DMS153 treated with DMSO at 0.1 percent for 48 hours (cell line): ENCODE results near the gene ERP27.

Experiments used
- DNase-seq: peaks from one replicate; lab custom pipeline; 2025; ENCODE audit not compliant: unreplicated experiment; lab: John Stamatoyannopoulos, UW

The ERP27 gene

GRCh38 chr12:14938301-14938700, at the start of gene ERP27:
TSS of gene ERP27 (minus strand) at chr12:14938537. CDS start at chr12:14938508, 29 bp downstream.
- DNase-seq = no peak

- DNase-seq = no peak
These were observed 49.7 kb upstream of the ERP27 start for GRCh38 chr12:14988035-14988434.

- no peak for DNase-seq
These were observed 48.1 kb upstream of the ERP27 start for GRCh38 chr12:14986449-14986848.

GRCh38 chr12:14984766-14985285, 46.5 kb upstream of the ERP27 start:
- DNase-seq = no peak

GRCh38 chr12:14984036-14984435, 45.7 kb upstream of the ERP27 start:
- DNase-seq = no peak

- DNase-seq = no peak
These were observed 44.7 kb upstream of the ERP27 start for GRCh38 chr12:14982991-14983390.

- no peak for DNase-seq
These were observed 44.2 kb upstream of the ERP27 start for GRCh38 chr12:14982562-14982961.

GRCh38 chr12:14981049-14981448, 42.7 kb upstream of the ERP27 start:
- DNase-seq = no peak

- DNase-seq = no peak
These were observed 41.1 kb upstream of the ERP27 start for GRCh38 chr12:14979468-14979867.

GRCh38 chr12:14976658-14977057, 38.3 kb upstream of the ERP27 start:
- DNase-seq = no peak

GRCh38 chr12:14975457-14975856, 37.1 kb upstream of the ERP27 start:
- DNase-seq = no peak

- no peak for DNase-seq
These were observed 36.3 kb upstream of the ERP27 start for GRCh38 chr12:14974633-14975032.

- no peak for DNase-seq
These were observed 34.5 kb upstream of the ERP27 start, which contains the start of gene PDE6H for GRCh38 chr12:14972816-14973215. TSS of gene PDE6H (plus strand) at chr12:14973042. CDS start at chr12:14978013, 4,971 bp downstream.

GRCh38 chr12:14970473-14970872, 32.1 kb upstream of the ERP27 start:
- no peak for DNase-seq

- DNase-seq = no peak
These were observed 30.1 kb upstream of the ERP27 start for GRCh38 chr12:14968478-14968877.

- no peak for DNase-seq
These were observed 26.9 kb upstream of the ERP27 start for GRCh38 chr12:14965221-14965620.

- no peak for DNase-seq
These were observed 26.1 kb upstream of the ERP27 start for GRCh38 chr12:14964406-14964805.

GRCh38 chr12:14963520-14963919, 25.2 kb upstream of the ERP27 start:
- DNase-seq = no peak

GRCh38 chr12:14962797-14963196, 24.5 kb upstream of the ERP27 start:
- no peak for DNase-seq

GRCh38 chr12:14962153-14962539, 23.8 kb upstream of the ERP27 start:
- DNase-seq = no peak

- no peak for DNase-seq
These were observed 23.3 kb upstream of the ERP27 start, which contains the start of gene ARHGDIB for GRCh38 chr12:14961466-14962152. TSS of gene ARHGDIB (minus strand) at chr12:14961601. CDS start at chr12:14950712, 10,889 bp downstream.

GRCh38 chr12:14960548-14961465, 22.5 kb upstream of the ERP27 start:
- DNase-seq = no peak
